ENCODE measurements around the gene SMIM23.

- TF ChIP-seq CTCF (conservative IDR thresholded peaks at IDR 0.05; ENCODE audit: low read depth in 2 of 2) = no peak
- no peak for TF ChIP-seq EZH2 (IDR thresholded peaks at IDR 0.05; ENCODE audit: low read depth, unreplicated experiment)
- TF ChIP-seq REST (IDR thresholded peaks at IDR 0.05; ENCODE audit: unreplicated experiment) = no peak
- no peak for TF ChIP-seq ETS1 (IDR thresholded peaks at IDR 0.05)
- TF ChIP-seq JUNB (IDR thresholded peaks at IDR 0.05; ENCODE audit: unreplicated experiment) = no peak
- no peak for TF ChIP-seq ZNF331 (CRISPR knock-in tag; IDR thresholded peaks at IDR 0.05; ENCODE audit: low read depth)
- TF ChIP-seq EZH2phosphoT487 (IDR thresholded peaks at IDR 0.05; ENCODE audit: unreplicated experiment) = no peak
- no peak for TF ChIP-seq POLR2AphosphoS5 (IDR thresholded peaks at IDR 0.05; ENCODE audit: low read depth)
- TF ChIP-seq CREB1 (CRISPR knock-in tag; IDR thresholded peaks at IDR 0.05; ENCODE audit: low read depth) = no peak
- no peak for TF ChIP-seq ZNF114 (CRISPR knock-in tag; IDR thresholded peaks at IDR 0.05)
Measured at GRCh38 chr5:171826132-171826531, 40.5 kb downstream of the SMIM23 start.
